Activated CD8-positive, alpha-beta memory T cell treated with anti-CD3 and anti-CD28 coated beads for 4 hours (primary cell): ENCODE measurements around the gene HAUS7.

ENCODE experiments used
- DNase-seq, 2 donors: peaks; one replicate each; pipeline ENCODE4 v3.0.0-alpha.2; 2020; ENCODE audit warnings: low read depth in 2 of 2

The HAUS7 gene

DNA sequence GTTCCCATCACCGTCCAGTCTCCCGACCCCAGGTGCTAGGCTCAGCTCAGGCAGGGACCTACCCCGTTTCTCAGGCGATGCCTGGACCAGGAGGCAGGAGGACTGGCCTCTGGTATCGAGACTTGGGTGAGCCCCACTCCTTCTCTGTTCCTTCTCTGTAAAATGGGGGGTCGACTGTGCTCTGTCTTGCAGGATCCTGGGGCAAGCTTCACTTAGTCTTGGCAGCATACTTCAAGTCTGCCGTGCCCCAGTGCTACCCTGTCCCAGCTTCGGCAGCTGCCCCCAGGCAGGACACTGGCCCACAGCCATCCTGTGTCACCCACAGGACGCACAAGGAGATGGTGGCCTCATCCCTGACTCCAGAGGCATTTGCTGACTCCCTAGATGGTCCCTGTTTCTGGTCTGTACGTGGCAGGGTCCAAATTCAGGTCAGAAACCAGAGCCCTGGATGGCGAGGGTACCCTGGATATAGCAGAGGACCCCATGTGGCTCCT is 7.0 kb upstream of the HAUS7 start:
- DNase-seq: no peak

DNA sequence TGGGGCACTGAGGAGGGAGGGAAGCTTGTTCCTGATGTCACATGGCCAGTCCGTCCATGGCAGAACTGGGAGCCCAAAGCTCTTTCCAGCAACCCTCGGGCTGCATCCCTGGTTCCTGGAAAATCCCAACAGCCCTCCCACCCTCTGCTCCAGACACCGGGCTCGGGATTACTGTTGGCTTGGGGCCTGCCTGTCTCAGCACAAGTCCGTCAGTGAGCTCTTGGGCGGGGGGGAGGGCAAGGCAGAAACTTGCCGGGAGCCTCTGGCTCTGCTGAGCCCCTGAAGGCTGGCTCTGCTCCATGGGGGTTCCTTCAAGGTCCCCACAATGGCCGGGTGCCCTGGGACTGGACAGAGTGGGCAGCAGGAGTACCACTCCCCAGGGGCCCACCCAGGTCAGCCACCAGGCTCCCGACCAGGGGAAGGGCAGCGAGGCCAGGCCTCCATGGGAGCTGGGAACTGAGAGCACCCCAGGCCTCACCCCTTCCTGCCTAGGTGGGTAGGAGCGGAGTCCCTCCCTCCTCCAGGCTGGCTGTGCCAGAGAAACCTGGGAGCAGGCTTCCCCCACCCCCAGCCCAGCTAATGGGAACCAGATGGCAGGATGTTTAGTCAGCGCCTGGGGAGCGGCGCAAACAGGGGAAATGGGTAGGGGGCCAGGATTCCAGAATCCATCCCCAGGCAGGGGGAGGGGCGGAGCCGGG is 6.4 kb upstream of the HAUS7 start:
- no peak for DNase-seq

DNA sequence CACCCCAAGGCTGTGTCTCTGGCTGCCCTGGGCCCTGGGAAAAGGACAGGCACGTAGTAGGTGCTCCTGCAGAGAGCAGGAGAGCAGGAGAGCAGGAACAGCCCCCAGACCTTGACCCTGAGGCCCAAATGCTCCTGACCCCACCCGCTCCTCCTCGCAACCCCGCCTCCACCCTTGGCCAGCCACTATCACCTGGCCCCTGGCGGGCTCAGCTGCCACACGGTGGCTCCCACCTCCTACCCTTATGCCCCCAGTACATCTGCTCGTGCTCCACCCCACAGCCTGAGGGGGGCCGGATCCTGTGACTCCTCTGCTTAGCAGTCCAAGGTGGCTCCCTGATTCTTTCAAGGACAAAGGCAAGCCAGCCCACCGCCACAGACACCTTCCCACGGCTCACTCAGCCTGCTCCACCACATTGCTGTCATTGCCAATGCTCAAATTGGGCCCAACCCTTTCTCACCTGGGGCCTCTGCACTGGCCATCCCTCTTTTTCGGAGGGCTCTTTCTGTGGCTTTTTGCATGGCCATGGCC is 5.4 kb upstream of the HAUS7 start:
- DNase-seq: no peak

DNA sequence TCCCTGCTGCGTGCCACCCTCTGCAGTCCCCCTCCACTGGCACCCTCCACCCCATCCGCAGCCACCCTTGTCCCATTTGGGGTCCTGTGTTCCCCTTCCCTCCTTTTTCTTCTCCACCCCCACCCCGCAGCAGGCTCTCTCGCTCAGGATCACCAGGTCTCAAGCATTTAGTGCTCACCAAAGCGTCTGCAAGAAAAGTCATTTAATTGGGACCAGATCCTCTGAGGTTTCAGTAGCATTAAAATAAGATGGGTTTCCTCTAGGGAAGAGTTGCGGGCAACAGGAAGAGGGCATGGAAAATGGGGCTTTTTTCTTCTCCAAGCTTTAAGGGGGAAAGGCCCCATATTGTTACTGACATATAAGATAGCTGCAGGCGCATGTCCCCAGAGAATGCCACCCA is 4.9 kb upstream of the HAUS7 start:
- DNase-seq: no peak

DNA sequence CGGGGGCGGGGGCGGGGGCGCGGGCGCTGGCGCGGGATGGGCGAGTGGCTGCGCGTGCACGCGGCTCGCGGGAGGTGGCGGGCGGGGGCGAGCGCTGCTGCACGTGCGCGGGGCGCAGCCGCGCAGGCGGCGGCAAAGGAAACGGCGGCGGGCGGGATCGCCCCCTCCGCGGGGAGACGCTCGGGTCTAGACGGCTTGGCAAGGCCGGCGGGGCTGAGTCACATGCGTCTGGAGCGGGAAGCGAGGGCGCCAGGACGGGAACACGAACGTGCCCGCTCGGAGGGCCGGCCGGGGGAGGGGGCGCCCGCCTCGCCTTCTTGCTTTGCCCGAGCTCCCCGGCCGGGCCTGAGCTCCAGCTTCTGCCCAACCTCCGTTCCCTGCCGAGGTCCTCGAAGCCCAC is 4.3 kb upstream of the HAUS7 start:
- peak; percentile 19 to 25 for DNase-seq

DNA sequence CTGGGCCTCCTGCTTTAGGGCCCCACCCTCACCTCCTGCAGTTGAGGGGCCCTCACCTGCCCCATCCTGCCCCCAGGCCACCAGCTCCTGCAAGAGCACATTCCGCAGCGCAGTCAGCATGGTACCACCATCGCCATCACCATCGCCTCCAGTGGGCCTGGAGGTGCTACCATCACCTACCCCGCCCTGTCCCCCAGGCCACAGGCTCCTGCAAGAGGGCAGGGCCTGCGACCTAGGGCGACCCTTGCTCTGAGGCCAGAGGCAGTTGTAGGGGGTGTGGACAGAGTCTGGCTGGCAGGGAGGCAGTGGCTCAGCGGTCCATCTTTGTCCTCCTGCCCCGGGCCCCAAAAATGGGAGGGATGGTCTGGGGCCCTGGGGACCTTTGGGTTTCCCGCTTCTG is 3.9 kb upstream of the HAUS7 start:
- no peak for DNase-seq

DNA sequence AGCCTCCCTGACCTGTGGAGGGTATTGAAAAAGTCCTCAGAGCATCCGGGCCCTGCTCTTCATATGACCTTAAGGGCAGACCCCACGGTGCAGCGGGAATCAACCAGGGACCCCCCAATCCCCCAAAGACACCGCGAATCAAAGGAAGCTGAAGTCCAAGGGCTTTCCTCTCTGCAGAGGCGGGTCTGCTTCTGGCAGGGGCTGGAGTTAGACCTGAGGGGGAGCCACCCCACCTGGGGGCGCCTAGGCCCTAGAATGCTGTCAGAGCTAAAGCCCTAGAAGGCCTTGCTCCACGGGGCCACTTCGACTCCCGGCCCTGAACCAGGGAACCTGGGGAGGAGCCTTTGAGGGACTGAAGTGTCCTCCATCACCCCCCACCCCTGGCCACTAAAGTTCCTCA is 2.8 kb upstream of the HAUS7 start:
- no peak for DNase-seq

DNA sequence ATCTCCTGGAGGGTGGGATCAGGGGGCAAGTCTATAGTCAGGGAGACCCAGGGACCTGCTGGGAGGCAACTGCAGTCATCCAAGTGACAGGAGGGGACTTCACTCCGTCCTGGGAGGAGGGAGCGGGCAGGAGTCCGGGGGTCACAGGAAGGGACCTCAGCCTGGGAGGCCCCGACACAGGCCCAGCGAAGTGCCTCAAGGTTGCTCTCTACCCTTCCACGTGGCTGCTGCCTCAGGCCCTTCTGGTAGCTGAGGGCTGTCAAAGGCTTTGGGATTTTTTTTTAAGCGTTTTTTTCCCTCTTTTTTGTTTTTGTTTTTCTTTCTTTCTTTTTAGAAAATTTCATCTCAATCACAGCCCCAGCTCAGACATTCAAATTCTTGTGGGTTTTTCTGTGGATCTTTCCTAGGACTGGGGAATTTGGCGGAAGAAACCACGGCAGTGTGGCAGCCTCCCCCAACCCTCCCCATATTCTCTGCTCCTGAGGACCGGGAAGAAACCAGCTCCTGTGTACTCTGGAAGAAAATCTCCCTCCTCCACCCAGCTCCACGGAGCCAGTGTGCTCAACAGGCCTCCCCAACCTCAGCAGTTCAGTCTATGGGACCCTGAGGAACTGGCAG is 1.4 kb upstream of the HAUS7 start:
- no peak for DNase-seq

DNA sequence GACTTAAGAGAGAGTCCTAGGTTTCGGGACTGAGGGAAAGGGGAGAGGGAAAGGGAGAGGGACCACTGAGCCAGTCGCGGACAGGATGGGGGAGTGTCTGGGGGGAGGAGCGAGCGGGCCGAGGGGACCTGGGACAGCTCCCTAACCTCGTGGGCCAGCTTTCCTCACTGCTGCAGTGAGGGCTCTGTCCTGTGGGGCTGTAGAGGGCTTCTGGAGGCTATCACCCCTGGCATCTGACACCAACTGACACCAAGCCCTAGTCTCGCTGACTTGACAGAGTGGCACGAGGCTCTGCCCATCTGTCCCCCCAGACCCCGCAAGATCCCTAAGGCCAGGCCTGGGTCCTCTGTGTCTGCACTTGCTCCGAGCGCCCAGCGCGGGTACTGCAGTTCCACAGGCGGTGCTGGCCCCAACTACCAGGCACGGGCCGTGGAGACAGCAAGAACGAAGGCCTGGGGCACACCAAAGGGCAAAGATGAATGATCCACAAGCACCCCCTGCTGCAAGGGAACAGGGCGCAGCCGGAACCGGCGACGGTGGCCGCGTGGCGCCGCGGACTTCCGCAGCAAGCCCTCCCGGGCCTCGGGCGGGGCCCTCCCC is 465 bp downstream of the HAUS7 start:
- DNase-seq: peak in 1 of 2 donors; percentile 6

DNA sequence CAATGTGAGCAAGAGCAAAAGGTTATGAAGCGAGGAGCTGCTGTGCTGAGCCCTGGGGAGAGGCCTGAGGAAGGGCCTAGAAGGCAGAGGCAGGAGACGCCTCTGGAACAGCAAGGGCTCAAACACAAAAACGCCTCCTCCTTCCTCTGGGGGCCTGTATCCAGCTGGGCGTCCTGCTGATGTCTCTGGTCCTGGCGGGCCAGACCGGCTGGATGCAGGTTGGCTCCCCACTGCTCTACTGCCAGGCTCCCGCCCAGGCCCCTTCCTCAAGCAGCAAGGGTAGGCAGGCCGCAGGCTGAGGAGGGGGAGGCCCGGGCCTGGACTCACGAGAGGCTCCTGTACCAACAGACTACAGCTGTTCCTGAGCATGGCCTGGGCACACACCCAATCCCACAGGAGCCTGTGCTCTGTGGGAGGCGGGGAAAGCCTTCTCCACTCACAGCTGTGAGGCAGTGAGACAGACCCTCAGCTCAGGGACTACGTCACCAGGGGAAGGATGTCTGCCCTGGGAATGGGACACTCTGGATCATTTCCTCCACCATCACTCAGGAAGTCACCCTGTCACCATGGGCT is 2.3 kb downstream of the HAUS7 start:
- DNase-seq: no peak

DNA sequence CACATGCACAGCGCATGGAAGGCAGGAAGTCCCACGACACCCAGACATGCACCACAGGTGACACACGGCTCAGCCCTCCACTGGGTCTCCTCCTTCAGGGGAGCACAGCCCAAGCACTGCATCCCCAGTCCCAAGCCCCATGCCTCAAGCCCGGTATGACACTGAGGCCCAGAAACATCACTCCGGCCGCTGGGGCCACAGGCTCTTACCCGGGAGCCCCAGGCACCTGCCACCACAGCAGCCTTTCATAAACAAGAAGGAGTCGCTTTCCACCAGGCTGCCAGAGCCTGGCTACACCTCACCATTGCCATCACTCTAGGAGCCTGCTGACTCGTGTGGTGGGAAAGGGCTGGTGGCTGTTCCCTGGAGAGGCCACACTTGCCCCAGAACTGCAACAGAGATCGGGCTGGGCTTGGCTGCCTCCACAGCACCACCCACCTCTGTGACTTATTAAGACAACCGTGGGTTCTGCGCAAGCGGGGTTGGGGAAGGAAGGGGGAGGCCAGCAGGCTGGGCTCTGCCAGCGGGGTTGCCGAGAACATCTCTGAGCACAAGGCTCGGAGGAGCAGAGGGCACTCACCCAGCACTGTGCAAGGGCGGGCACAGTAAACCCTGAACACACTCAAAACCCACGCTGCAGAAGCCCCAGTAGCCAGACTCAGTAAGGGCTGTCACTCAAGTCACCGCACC is 4.5 kb downstream of the HAUS7 start:
- DNase-seq: no peak

DNA sequence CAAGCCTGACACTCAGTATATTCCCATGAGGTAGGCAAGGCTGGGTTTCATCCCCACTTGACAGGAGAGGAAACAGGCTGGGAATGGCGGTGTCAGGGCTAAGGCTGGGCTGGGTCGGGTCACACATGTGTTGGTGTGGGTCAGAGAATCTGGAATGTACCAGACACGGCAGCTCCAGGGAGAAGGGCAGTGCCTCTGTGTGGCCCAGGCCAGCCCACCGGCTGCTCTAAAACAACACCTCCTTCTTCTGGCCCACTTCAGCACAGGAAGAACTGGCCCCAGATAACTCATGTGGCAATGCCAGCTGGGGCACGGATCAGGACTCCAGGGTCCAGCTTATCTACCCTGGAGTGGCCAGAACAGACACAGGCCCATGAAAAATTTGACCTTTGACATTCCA is 6.3 kb downstream of the HAUS7 start:
- no peak for DNase-seq

DNA sequence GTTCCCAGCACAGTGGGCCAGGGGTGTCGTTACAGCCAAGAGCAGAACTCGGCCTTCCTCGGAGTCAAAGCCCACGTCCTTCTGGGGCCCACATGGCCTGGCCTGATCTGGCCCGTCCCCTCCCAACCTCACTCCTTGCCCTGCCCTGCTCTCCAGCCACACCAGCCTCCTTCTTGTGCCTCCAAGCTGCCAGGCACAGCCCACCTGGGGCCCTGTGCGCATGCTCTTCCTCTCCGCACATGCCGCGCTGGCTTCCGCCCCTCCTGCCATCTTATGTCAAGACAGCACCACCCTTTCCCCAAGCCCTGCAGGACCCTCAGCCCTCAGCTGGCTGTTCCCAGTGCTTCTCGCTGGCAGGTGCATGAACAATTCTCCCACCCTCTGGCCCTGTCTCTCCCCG is 6.8 kb downstream of the HAUS7 start:
- no peak for DNase-seq

DNA sequence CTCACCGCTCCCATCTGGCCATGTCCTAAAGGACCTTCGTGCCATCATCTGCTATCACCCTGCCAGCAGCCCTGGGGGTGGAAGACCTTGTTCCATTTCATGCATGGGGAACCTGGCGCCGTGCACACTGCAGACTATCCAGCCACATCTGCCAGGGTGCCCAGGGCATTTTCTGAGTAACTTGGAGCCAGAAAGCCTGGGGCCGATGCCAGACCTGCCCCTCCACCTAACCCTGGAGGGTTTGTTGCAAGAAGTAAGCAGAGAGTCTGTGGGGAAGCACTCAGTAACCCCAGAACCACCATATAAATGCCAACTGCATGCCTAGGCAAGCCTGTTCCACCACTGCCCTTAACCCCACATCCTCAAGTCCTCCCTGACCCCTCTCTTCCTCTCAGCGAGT is 7.3 kb downstream of the HAUS7 start:
- no peak for DNase-seq

DNA sequence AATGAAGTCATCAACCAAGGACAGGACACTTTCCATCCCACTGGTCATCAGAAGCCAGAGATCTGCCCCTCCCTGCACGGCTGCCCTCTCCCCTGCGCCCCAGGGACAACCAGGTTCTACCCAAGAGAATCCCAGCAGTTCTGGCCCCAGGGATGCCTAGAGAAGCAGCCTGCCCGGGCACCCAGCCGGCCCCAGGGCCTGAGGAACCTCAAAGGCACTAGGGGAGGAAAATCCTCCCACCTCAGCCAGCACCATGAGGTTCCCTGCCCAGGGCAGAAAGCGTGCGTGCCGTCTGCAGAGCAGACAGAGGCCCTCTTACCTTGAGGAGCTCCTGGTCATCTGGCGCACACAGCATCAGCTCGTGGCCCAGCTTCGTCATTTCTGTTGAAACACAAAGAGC is 8.1 kb downstream of the HAUS7 start:
- no peak for DNase-seq

DNA sequence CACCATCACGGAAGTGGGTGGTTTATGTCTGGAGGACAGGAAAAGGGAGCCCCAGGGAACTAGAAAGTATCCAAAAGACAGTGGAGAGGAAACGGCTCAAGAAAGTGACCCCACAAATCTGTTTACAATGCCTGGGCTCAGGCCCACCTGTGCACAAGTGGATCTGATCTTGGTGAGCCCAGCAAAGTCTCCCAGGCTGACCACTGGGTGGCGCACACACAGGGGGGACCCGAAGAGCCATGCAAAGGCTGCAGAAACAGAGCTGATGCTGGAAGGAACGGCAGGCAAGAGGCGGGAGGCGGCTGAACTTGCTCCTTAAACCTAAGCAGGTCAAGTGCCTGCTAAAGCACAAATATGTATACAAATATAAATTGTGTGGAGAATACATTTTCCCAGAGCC is 9.6 kb downstream of the HAUS7 start:
- DNase-seq: peak in 1 of 2 donors; percentile 13

DNA sequence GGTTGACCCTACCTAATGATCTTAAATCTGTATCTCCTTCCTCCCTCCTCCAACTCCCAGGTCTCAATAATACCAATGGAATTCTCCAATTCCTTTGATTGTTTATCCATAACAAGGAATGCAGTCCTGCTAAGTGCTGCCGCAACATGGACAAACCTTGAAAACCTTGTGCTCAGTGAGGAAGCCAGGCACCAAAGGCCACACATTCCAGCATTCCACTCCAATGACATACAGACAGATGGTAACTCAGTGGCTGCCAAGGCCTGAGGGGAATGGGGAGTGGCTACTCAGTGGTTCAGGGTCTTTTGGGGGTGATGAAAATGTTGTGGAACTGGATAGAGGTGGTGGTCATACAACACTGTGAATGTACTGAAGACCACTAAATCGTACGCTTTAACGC is 10.4 kb downstream of the HAUS7 start:
- no peak for DNase-seq

DNA sequence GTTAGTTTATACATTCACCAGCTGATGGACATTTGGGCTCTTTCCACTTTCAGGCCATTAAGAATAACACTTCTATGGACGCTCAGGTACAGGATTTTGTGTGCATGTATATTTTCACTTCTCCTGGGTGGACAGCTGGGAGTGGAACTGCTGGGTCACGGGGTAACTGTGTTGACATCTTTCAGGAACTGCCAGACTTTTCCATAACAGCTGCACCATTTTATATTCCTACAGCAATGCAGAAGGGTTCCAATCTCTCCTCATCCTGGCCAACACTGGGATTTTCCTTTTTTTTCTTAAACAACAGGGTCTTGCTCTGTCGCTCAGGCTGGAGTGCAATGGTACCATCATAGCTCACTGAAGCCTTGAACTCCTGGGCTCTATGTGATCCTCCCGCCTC is 11.9 kb downstream of the HAUS7 start:
- no peak for DNase-seq

DNA sequence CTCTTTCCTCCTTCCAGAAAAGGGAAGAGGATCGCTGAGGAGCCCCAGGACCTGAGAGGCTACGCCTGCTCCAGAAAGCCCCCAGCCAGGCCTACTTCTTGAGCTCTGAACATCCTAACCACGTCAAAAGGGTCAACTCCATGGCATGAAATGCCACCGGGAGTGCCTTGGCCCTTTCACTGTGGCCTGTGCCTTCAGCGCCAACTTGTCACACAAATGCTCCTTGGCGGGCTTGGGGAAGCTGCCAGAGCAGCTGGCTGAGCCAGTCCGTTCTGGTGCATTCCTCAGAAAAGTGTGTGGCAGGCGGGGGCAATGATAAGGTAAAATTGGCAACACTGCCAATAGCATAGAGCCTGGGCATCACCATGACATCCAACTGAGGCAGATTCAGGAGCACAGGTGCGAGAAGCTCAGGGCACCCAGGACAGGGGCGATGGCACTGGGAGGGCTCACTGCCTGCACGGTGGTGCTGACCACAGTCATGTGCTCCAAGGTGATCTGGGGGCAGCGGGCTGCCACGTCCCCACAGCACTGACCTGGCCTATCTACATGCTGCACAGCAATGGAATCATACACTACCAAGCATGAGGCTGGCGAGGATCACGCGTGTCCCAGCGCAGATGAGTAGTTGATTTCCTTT is 12.4 kb downstream of the HAUS7 start:
- DNase-seq: no peak

DNA sequence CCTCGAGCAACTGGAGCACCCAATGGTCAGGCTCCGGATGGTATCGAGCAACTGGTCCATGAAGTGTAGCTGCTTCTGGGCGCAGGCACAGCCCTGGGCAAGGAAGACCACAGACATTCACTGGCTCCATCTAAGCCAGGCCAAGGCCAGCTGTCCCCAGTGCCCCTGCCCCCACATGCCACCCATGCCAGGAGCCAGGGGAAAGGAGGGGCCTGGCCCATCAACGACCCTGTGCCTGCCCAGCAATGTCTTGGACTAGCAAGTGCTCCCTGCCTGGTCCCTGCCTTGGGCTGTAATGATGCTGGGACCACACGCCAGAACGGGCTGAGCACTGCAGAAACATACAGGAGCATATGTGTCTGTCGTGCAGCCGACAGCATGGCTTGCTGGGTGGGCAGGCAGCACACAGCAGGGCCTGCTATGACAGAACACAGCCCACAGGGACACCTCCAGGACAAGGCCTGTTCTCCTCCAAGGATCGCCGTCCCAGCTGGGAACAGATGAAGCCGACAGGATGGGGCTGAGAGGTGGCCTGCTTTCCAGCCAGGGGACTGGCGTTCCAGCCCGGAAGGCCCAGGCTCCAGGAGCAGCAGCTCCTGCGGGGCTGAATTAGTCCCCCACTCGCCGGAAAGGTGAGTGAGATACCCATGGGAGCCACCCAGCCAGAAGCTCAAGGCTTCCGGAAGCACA is 13.1 kb downstream of the HAUS7 start:
- DNase-seq: no peak

DNA sequence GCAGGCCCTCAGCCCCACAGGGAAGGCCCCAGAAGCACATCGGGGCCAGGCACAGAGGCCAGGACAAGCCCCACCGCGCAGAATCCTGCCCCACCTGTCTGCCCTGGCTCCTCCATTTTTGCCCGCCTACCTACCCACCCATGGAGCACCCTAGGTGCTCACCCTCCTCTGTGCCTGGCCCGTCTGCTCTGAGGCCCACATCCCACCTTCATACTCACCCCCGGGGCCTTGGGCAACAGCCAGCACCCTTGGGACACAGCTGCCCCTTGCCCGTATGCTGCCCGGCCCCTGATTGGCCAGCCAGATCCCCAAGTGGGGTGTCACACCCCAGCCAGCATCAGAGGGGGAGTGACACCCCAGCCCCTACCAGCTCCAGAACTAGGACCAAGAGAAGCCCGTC is 13.7 kb downstream of the HAUS7 start:
- no peak for DNase-seq
